ENCODE measurements around the gene DTX3L.
A peak's percentile ranks its signal among the peaks of the same experiment; 100 is the strongest.

Gene DTX3L

GRCh38 chr3:122564155-122564912 is at the start of gene DTX3L, which contains the start of gene PARP9:
DTX3L (plus strand) TSS chr3:122564338; CDS start chr3:122564427, 89 bp downstream.
PARP9 (minus strand) TSS chr3:122564300; CDS start chr3:122559620, 4,680 bp downstream.
- DNase-seq = peak; percentile 50 to 85 (median 66)

DNA sequence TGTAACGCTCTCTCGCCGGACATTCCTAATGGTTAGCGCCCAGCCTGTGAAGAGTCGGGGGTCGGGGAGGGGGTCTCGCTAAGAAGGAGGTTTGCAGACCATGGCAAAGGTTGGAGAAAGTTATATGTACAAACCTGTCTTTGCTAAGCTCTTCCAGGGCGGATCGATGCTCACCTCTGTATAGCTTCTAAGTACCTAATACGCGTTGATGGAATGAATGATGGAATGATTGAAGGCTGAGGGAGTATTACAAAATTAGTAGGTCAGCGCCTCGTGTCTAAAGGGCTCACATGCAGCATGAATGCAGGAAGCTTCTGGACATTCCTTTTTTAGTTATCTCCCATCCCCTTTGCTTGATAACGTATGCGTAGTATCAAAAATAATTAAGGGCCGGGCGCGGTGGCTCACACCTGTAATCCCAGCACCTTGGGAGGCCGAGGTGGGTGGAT is 49.1 kb upstream of the DTX3L start:
- no peak for DNase-seq

DNA sequence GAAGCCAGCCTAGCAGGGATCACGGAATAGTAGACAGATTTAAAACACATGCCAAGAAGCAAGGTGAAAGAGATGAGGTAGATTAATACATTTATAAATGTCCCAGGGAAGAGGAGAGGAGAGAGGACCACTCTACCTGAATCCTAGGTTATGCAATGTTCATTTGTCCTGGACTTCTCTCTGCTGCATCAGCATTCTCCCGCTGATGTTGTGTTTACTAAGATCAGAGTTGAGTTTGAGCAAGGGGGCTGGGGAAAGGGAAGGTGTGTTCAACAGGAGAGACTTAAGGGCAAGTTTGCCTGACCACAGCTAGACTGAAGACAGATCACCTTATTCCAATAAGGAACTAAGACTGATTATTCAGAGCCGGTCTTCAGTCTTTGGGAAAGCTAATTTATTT is 48.3 kb upstream of the DTX3L start:
- no peak for DNase-seq

- no peak for DNase-seq
Observed at GRCh38 chr3:122516846-122517360, 47.2 kb upstream of the DTX3L start.

- no peak for DNase-seq
Observed at GRCh38 chr3:122519693-122520092, 44.4 kb upstream of the DTX3L start.

DNA sequence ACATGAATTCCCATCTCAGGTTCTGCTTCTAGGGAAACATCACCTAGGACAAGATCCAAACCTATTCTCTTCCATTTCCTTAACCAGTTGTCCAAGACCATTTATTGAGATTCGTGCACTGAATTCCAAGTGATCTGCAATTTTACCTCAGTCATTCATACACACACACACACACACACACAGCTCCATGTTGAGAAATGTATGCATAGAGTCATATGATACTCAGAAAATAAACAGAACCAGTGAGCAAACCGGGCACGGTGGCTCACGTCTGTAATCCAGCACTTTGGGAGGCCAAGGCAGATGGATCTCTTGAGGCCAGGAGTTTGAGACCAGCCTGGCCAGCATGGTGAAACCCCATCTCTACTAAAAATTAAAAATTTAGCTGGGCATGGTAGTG is 43.3 kb upstream of the DTX3L start:
- DNase-seq = no peak

- DNase-seq = no peak
Observed at GRCh38 chr3:122523317-122523716, 40.8 kb upstream of the DTX3L start.

DNA sequence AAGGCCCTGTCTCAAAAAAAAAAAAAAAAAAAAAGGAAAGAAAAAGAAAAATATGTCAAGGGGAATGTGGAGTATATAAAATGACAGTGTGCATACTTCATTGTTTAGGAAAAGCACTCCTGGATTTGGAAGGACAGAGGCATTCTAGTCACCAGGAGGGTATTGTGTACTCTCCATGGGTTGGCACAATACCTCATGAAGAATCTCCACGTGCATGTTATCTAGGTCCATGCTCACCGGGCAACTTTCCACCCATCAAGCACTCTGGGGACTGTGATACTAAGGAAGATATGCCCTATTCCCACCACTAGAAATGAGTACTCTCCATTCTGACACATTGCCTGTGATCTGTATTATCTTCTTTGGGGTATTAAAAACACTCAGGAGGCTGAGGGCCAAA is 34.0 kb upstream of the DTX3L start:
- DNase-seq = no peak

DNA sequence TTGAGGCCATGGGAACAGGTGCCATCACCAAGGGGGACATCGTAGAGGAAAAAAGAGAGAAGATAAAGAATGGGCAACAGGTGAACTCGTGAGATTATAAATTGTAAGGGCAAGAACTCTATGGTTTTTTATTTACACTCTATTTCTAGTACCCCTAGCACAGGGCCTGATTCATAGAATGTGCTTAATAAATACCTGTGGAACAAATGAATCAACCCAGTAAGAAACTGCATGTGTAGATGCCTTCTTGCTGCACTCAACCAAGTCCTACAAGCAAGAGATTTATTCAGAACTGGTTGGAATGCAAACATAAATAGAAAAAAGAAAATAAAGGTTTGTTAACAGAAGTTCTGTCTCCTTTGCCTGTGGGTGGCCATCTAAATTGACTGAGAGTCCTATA is 30.7 kb upstream of the DTX3L start:
- no peak for DNase-seq

DNA sequence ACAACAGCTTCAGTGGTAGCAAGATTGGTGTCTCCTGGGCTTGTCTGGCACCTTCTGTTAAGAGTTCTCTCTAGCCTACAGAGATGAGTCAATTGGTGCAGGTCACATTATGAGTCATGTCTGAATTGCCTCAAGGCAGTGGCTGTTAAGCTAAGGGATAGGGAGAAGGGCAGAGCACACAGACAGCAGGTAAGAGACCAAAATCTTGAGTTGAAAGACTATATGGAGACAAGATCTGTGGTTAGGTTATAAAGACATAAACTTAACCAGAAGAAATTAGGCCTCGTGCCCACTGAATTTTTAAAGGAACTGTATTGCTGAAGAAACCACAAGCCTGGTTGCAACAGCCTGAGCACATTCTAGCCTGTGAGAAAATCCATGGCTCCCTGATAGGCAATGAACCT is 30.2 kb upstream of the DTX3L start:
- DNase-seq = no peak

DNA sequence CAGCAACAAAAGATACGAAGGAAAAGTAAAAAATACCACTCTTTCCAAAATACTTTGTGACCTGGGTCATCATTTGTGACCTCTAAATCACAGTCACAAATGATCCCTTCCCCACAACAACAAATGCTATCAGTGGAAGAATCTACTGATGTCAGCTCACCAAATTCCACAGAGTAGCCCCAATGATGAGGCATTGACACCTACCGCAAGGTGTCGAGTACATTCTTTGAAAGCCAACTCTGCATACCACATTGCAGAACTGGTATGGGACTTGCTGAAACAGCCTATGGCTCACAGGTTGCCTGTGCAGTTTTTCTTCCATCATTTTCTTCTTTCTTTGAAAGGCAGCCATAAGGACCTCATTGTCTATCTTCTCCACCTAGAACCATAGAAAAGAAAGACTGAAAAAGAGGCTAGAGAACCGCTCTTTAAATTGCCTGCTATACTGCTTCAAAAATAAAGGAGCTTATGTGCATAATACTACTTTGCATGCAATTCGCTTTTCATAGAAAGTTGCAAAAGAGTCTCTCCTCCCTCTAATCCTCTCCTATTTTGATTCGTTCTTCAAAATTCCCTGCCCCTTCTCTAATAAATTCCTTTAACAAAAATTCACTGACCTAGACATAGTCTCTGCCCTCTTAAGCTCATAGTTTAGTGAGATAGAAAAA is 28.0 kb upstream of the DTX3L start:
- DNase-seq = no peak

- DNase-seq = no peak
Observed at GRCh38 chr3:122536632-122537001, 27.5 kb upstream of the DTX3L start.

DNA sequence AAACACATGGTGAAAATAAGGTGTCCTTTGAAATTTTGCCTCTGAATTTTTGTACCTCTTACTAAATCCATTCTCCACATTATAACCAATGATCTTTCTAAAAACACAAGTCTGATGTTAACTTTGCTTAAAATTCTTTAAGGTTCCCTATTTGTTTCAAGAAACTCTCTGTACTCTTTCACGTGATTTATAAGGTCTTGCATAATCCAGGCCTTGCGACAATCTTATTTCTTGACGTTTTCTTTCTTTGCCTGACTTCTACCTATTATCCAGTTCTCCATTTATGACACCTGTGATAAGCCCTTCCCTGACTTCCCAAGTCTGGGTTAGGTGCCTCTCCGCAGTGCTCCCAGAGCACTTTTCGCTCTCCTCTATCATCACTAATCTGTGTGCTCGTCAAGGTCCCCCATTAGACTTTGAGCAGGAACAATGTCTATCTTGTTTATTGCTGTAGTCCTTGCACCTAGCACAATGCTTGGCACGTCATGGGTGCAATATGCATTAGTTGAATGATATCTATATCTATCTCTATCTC is 25.1 kb upstream of the DTX3L start:
- no peak for DNase-seq

DNA sequence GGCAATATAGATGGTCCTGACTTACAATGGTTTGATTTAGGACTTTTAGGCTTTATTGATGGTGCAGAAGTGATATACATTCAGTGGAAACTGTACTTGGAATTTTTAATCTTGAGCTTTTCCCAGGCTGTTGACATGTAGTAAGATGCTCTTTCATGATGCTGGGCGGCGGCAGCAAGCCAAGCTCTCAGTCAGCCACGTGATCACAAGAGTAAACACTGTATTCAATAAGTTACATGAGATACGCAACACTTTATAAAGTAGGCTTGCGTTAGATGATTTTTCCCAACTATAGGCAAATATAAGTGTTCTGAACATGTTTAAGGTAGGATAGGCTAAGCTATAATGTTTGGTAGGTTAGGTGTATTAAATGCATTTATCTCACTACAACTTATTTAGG is 18.0 kb upstream of the DTX3L start:
- no peak for DNase-seq

DNA sequence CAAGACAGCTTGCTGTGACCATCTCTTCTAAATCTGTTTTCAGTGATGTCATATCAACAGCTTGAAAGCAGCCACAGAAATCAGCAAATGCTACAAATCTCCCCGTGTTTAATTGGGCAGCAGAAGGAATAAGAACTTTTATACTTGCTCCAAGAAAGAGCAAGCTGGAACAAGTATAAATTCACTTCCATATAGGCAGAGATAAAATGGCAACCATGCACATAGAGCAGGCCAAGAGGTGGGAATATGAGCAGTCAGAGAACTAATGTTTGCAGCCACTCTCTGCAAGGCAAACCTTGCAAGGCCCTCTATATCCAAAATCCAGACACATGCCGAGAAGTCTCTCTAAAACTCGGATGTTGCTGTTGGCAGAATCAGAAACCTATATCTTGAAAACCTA is 16.1 kb upstream of the DTX3L start:
- no peak for DNase-seq

- DNase-seq = no peak
Observed at GRCh38 chr3:122548619-122549018, 15.5 kb upstream of the DTX3L start.

GRCh38 chr3:122553171-122553570 is 11.0 kb upstream of the DTX3L start:
- no peak for DNase-seq

DNA sequence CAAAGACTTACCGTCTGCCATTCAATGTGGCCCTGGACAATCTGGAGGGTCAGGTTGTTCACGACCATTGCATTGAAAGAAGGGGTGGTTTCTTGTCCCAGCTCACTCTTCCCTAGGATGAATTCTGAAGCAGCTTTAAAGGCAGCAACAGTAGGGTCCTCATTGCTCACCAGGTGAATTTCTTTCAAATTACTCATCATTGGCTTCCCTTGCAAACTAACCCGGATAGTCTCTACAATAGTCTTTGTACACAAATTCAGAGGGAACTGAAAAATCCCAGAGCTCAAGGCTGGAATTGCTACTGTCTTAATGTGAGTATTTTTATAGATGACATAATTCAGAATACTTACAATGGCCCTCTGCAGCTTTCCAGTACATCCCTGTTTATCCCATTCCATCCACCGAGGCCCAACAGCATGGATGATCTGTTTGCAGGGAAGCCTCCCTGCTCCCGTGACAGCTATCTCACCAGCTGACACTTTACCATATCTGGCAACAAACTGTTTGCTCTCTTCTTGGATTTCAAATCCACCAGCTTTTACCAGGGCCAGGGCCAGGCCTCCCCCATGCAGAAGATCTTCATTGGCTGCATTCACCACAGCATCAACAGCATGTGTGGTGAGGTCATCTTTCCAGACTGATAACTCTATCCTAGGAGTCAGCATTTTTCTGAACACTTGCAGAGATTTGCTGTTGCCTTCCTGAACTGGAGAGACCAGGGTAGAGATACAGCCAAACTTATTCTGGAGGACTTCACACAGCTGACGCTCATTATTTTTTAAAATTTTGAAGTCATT is 8.7 kb upstream of the DTX3L start:
- no peak for DNase-seq

- no peak for DNase-seq
Observed at GRCh38 chr3:122557356-122557755, 6.8 kb upstream of the DTX3L start.

GRCh38 chr3:122558605-122559004 is 5.5 kb upstream of the DTX3L start:
- no peak for DNase-seq

- no peak for DNase-seq
Observed at GRCh38 chr3:122559906-122560305, 4.2 kb upstream of the DTX3L start.

- DNase-seq = peak; percentile 14 to 32 (median 26)
Observed at GRCh38 chr3:122560680-122561079, 3.5 kb upstream of the DTX3L start.
